ENCODE data around the gene ZNF609.

DNA sequence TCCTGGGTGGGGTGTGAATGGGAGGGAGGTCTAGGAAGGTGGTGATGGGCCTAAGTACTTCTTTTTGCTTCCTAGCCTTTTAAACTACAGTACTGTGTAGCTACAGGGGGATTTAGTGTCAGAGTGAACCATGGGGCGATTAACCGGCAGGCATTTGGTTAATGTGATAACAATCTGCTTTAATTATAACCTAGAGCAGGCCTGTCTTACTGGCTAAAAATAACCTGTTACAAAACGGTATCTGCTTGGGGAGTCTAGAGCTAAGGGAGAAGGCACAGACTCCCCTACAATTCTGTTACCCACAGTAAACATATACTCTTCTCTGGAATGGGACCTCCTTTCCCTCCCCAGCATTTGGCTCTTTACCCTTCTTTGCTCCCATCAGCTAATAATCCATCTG lies 229.6 kb downstream of the ZNF609 start:
- TF ChIP-seq, protein P1, sequence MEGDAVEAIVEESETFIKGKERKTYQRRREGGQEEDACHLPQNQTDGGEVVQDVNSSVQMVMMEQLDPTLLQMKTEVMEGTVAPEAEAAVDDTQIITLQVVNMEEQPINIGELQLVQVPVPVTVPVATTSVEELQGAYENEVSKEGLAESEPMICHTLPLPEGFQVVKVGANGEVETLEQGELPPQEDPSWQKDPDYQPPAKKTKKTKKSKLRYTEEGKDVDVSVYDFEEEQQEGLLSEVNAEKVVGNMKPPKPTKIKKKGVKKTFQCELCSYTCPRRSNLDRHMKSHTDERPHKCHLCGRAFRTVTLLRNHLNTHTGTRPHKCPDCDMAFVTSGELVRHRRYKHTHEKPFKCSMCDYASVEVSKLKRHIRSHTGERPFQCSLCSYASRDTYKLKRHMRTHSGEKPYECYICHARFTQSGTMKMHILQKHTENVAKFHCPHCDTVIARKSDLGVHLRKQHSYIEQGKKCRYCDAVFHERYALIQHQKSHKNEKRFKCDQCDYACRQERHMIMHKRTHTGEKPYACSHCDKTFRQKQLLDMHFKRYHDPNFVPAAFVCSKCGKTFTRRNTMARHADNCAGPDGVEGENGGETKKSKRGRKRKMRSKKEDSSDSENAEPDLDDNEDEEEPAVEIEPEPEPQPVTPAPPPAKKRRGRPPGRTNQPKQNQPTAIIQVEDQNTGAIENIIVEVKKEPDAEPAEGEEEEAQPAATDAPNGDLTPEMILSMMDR (IDR thresholded peaks at IDR 0.05), result no peak
- TF ChIP-seq POLR2A (IDR thresholded peaks at IDR 0.05) (no peak), EP300 (IDR thresholded peaks at IDR 0.05) (no peak)

Measured in suprapubic skin (tissue), 3 donors.